Adrenal gland (tissue), 5 donors: Measurements from ENCODE around the gene MINDY3.

Experiments
- CTCF ChIP-seq, 6 experiments: fragments of 450-650 bp in 4 of 6; fragments of 200-600 bp in 2 of 6; sonication (generic) in 1 of 6; IDR thresholded peaks; 1 replicate in 5 of 6; 2 replicates in 1 of 6; pipeline versions ENCODE4 v1.5.1 to v1.8.0; 2016 to 2021; ENCODE audit warnings: antibody characterized with exemption in 6 of 6, mild to moderate bottlenecking in 2 of 6, moderate library complexity in 1 of 6
- POLR2A ChIP-seq, 2 donors: fragments of 450-650 bp; IDR thresholded peaks; one replicate each; pipeline ENCODE4 v1.6.1; 2017; ENCODE audit warnings: antibody characterized with exemption in 2 of 2, mild to moderate bottlenecking in 2 of 2, moderate library complexity in 1 of 2
- donor health status: DM: no; HTN: no; CAD: no.

DNA sequence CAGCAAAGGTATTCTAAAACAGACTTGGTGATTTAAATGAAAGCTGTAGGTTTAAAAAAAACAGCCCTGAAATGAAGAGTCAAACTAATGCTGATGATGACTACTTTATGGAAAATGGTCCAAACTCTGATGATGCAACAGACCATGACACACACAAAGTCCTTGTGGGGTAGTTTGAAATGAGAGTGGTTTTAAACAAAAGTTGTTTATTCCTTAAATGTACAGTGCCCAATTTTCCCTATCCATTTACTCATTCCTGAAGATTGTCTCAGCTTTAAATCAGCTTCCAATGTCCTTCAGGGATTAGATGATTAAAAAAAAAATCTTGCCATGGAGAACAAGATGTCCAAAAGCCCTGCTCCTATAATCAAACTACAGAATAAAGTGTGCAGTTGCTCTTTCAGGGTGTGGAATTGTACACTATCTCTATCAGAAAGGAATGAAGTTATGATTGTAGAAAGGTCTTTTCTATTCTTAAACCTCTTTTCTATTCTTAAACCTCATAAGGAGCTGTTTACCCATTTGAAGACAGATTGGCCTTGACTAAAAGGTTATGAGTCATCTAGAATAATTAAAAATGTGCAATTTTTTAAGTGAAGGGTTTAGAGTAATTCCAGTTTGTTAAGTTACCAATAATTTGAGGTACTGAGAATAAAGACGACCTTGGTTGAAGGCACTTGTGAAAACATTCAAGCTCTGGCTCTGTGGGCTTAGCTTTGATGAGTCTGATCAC lies 70.3 kb downstream of the MINDY3 start:
- no peak for TF ChIP-seq CTCF (IDR thresholded peaks at IDR 0.05)
- no peak for TF ChIP-seq POLR2A (IDR thresholded peaks at IDR 0.05)
